Measurements from ENCODE around the gene CHCHD3.
A peak's percentile ranks its signal among the peaks of the same experiment; 100 is the strongest.

Gene CHCHD3

DNA sequence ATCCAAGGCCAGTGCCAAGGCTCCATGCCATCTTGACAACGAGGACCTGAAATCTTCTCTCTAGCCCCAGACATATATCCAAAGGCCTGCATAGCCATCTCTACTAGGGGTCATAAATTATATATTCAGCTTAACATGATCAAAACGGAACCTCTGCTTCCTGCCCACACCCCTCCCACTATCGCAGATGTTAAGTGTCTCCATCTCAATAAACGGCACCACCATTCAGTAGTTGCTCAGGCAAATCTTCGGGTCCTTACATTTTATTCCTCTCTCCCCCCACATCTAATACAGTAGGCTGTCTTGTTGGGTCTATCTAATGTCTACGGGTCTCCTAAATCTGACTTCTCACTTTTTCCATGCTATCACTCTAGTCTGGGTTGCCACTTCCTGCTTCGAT, 304.5 kb downstream of the CHCHD3 start:
- DNase-seq = no peak

GRCh38 chr7:132776048-132776620, 305.8 kb downstream of the CHCHD3 start:
- DNase-seq = no peak

GRCh38 chr7:132773527-132773956, 308.3 kb downstream of the CHCHD3 start:
- DNase-seq = no peak

DNA sequence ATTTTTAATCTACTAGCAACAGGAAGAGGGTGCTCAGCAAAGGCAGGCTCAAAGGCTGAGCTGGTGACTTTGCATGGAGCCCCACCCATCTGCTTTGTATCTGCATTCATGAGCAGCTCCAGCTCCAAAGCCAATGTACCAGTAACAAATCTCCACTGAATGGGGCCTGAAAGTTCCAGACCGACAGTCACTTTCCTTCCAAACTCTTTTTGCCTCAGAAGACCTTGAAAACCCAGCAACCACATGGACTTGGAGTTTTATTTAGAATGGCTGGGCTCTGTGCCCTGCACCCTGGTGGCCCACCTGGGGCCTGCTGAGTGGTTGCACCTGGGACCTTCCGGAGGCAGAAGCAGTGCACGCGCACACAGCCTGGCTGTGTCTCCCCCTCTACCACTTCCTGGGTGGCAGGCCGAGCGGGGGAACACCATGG, 310.6 kb downstream of the CHCHD3 start:
- peak in 2 of 58 donors; percentile 4 to 10 for DNase-seq

DNA sequence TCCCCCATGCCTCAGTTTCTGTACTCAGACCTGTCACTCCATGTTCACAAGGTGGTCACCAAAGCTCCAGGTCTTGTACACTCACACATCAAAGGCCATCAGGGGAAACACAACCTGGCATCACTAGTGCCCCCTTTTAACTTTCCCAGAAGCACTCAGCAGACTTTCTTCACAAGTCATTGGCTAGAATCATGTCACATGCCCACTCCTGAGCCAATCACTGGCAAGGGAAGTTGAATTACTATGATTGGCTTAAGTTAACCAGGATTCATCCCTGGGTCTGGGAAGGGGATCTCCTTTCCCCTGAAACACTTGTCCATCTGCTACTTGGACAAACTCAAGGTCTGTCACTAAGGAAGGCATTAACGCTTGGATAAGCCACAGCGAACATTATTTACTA, 311.8 kb downstream of the CHCHD3 start:
- DNase-seq = no peak

DNA sequence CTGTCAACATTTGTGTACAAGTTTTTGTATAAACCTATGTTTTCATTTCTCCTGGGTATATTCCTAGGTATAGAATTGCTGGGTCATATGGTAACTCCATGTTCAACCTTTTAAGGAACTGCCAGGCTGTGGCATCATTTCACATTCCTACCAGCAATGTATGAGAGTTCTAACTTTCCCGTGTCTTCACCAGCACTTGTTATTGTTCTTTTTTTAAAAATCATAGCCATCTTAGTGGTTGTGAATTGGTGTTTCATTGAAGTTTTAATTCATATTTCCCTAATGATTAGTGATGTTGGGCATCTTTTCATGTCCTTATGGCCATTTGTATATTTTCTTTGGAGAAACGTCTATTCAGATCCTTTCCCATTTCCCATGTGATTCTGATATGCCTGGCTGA, 312.6 kb downstream of the CHCHD3 start:
- no peak for DNase-seq

DNA sequence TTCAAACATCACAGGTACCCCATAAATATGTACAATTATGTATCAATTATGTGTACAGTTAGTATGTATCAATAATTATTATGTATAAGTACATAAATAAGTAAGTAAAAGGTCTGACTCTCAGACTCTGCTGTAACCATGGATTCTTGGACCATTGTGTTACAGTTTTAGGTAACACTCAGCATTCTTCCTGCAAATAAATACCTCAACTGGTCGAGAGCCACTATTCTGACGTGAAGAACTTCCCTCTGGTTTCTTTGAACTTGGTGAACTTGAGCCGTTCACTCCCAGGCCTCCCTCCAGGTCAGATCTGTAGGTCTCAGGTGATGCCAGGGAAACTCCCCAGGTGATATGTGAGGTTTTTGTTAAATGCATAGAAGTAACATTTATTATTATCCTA, 313.8 kb downstream of the CHCHD3 start:
- DNase-seq = no peak

DNA sequence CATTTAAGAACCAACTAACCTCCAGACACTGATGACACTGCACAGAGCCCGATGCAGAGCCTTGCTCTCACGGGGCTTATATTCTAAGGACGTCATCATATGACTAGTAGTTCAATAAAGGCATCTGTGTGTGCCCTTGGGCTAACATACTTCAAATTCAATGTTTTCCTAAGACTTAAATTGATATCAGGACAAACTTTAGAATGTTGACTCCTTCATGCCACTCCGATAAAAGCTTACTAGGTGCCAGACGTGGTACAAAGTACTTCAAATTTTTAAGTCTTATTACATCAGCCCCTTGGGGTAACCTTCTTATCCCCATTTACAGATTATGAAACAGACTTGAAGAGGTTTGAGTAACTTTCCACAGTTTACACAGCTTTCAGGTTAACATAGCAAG, 314.5 kb downstream of the CHCHD3 start:
- DNase-seq = no peak

- no peak for DNase-seq
Observed at GRCh38 chr7:132766660-132767059, 315.2 kb downstream of the CHCHD3 start.

DNA sequence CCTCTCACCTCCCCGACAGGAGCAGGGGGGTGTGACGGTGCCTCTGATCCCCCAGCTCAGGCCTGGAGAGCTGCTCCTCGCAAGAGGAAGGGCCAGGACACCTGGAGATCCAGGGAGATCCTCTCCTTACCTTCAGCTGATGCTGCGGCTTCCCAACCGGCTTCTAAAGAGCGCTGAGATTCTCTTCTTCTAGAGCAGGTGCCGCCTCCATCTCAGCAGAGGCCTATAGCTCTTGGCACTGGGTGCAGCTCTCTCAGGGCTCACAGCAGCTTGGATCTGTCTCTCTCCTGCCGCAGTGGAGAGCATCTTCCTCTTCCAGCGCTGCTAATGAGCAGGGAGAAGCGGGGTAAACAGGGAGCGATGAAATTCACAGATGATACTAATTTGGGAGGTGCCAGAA, 316.0 kb downstream of the CHCHD3 start:
- DNase-seq = peak in 1 of 58 donors; percentile 16

DNA sequence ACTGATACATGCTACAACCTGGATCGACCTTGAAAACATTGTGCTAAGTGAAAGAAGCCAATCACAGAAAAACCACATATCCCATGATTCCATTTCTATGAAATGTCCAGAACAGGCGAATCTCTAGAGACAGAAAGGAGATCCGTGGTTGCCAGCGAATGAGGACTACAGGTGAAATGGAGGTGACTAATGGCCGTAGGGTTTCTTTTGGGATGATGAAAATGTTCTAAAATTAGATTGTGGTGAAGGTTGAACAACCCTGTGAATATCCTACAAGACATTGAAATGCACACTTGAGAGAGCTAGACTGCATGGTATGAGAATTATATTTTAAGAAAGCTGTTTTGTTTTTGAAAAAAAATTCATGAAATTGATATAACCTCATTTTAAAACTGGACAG, 317.1 kb downstream of the CHCHD3 start:
- DNase-seq = no peak

GRCh38 chr7:132760866-132761265, 321.0 kb downstream of the CHCHD3 start:
- DNase-seq = no peak

DNA sequence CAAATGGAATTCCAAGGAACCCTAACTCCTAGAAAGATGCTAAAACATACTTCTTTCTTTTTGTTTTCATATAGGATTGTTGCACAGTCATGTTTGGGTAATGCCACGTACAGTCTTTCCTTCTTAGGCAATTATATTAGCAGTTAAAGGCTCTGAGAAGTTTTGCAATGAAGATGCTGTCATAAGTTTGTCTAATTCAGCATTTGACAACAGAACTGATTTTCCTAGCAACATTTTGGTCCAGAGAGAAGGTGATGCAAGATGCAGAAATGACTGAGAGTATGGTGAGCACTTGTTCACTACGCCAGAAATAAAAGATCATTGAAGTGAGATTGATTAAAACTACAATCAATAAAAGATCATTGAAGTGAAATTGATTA, 321.7 kb downstream of the CHCHD3 start:
- DNase-seq = no peak

DNA sequence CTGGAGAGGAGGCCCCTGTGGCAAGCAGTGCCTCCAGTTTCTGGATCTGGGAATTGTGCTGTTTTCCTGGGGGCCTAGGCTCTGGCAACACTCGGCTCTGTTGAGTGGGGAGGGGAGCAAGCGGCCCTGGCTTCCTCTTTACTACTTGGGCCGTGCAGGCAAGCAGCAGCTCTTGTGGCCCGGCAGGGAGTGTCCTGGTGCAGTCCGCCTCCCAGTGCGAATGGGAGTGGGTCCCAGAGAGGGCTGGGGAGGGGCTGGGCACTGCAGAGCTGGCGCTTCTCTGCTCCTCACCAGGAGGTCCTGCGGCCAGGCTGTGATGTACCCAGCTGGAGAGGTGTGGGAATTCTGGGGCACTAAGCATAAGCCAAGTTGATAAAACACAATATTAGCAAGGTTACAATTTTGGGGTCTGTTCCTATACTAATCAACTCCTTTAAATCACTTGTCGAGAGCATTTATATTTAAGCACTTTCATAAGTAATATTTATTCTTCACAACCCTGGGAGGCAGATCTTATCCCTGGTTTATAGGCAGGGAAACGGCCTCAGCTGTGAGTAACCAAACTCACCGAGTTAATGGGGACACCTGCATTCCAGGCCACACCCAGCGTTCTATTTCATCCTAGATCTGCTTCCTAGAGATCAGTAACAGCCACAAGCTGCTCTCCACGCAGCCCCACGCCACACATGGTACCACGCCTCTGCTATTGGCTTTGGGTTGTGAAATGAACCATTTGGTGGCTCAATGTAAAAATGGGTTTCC, 322.2 kb downstream of the CHCHD3 start:
- no peak for DNase-seq

DNA sequence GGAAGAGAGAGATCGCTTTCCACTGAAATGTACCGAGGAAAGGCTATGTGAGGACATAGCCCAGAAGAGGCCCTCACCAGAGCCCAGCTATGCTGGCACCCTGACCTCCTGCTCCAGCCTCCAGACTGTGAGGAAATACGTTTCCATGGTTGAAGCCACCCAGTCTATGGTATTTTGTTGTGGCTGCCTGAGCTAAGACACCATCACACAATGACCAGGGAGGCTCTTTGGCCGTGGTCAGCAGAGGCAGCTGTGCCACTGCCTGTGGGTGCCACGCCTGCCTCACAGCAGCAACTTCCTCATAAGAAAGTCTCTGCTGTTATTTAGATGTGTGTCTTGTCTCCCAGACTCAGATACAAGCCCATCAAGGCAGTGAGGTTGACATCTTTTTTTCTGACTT, 322.9 kb downstream of the CHCHD3 start:
- no peak for DNase-seq

DNA sequence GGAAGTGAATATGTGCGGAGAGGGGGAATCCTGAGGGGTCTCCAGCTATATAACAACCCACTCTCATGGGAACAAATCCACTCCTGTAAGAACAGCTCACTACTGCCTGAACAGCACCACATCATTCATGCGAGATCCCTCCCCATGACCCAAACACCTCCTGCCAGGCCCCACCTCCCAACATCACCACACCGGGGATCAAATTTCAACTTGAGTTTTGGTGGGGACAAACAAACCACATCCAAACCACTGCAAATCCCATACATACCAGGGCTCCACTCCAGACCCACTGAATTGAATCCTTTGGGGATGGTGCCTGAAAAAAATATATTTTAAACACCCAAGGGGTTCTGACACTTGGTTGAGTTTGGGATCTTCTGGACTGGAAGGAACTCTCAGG, 324.1 kb downstream of the CHCHD3 start:
- no peak for DNase-seq

GRCh38 chr7:132756484-132756990, 325.4 kb downstream of the CHCHD3 start:
- no peak for DNase-seq

DNA sequence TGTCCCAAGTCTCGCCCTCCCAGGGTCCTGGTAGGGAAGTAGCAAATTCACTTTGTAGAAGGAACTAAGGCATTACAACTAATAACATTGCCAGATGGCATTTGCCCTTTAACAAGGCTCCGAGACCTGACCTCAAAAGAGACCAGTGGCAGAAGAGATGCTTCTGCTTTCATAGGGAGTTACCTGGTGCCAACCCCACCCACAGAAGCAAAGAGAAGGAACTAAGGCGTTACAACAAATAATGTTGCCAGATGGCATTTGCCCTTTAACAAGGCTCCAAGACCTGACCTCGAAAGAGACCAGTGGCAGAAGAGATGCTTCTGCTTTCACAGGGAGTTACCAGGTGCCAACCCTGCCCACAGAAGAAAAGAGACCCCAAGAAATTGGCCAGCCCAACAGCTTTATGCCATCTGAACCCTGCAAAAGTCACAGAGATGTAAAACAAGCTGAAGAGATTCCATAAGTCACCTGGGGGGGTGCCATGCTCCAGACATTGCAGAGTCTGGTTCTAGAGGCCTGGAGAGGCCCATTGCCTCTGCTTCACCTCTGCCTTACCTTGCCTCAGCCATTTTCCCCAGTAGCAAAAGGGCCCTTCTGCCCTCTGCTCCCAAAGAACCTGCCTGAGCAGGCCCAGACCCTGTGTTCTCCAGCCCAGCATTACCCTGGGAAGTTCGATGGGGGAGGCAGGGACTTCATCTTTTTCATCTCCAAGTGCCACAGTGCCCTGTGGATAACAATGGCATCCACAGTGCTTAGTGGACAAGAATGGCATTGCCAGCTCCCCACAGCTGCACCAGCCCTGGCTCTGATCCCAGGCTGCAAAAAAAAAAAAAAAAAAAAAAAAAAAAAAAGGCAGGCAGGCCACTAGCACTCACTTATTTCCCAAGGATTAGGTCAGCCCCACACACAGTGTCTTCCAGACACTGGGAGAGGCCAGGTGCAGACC, 326.1 kb downstream of the CHCHD3 start:
- peak in 43 of 58 donors; percentile 10 to 89 (median 52) for DNase-seq

DNA sequence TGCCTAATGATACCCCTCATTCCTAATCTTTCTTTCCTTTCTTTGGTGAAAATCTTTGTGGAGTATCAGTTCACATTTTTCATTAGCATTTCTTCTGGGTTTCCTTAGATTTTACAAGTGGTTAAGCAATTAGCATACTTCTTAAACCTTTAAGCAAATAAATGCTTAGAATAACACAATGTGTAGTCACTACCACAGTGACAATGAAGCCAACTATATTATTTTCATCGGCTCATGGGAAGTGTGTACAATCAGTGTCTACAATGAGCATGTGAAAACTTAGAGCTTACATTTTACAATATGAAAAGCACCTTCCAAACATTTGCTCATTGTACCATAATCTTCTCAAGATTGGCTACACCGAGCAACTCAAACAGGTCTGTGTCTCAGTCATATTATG, 329.5 kb downstream of the CHCHD3 start:
- DNase-seq = no peak

DNA sequence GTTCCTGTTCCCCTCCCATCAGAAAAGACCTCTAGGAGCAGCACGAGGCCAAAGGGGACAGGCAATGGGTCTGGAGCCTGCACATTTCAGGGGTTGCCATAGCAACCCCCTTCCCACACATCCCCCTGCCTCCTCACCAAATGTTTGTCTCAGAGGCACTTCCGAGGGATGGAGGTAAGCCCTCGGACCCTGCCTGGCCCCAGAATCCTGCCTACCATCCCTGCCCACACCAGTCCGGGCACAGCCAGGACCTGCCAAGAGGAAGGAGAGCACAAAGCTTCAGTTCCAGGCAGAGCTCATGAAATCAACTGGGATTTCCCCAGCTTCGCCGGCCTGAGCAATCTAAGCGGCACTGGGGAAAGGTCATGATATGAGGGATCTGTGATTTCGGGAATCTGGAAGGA, 330.6 kb downstream of the CHCHD3 start:
- peak in 1 of 58 donors; percentile 15 for DNase-seq

DNA sequence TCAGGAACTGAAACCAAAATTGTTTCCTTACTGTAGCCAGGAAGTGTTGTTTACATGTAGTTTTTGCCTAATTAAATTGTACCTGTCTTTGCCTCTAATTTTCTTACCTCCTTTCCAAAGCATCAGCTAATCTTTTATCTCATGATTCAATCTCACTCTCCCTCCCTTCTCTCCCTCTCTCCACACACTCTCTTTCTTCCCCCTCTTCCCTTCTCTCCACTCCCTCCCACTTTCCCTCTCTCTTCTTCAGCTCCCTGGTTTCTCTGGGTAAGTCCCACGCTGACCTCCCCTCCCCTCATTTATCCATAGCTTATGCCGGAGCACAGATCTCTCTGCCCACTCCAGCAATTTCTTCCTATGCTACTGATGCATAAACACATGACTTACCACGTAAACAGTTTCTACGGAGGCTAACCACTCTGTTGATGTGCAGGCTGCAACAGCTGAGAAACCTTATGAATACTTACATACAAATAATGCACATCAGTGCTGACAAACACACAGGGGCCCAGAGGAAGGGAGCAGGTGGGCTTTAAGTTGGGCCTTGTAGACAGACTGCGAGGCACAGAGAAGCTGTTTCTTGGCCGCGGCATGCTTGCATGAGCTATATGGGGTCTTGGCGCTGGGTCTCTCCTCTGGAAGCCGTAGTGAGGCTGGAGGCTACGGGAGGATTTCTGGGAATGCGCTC, 331.2 kb downstream of the CHCHD3 start:
- DNase-seq = peak in 5 of 58 donors; percentile 19 to 33 (median 23)

Data from anterior cingulate cortex (tissue), 58 donors.